IMR-90 (cell line): ENCODE results near the gene CABCOCO1. TPM values are rescaled to one million over a fixed set of nuclear protein-coding genes. Genes with fewer than 3 reads are reported as not detected.
A peak's percentile ranks its signal among the peaks of the same experiment; 100 is the strongest.

ENCODE experiments used
- ATAC-seq: fragments of 200-7000 bp; cut with Tn5 transposase; 2 replicates; pipeline ENCODE4 v1.9.1; 2020; ENCODE audit warnings: low read depth, mild to moderate bottlenecking, moderate library complexity
- BruUV-seq: library from RNA; stranded (reverse); fragments of 400-500 nt; replicated peaks from 2 replicates; lab custom pipeline; 2021; lab: Mats Ljungman, UMichigan
- CTCF ChIA-PET: fragments of 300-600 bp; formaldehyde crosslinking; extraction: SDS; loops from one replicate; lab custom pipeline; 2021; ENCODE audit warnings: antibody characterized with exemption; lab: Yijun Ruan, JAX
- POLR2A ChIA-PET: fragments of 300-600 bp; sonication (Branson Sonifier 250); formaldehyde crosslinking; loops from one replicate; lab custom pipeline; 2022; ENCODE audit warnings: antibody characterized with exemption; ENCODE audit not compliant: unreplicated experiment; lab: Charles Lee
- DNase-seq: peaks from one replicate; pipeline ENCODE4 v3.0.0; 2013
- H2AFZ ChIP-seq: replicated peaks from 2 replicates; pipeline ENCODE3; 2013; ENCODE audit warnings: low read length, mild to moderate bottlenecking; ENCODE audit not compliant: poor library complexity
- H2AK5ac ChIP-seq: 2 replicates; pipeline ENCODE4 v1.6.1; 2013; ENCODE audit warnings: low read depth, low read length, inconsistent platforms
- H2AK9ac ChIP-seq: replicated peaks from 2 replicates; pipeline ENCODE3; 2013; ENCODE audit warnings: mild to moderate bottlenecking, low read depth, low read length, moderate library complexity; ENCODE audit not compliant: poor library complexity
- H2BK120ac ChIP-seq: 2 replicates; pipeline ENCODE4 v1.6.1; 2013; ENCODE audit warnings: low read depth, low read length, inconsistent platforms
- H2BK15ac ChIP-seq: 3 replicates; pipeline ENCODE4 v1.6.1; 2013; ENCODE audit warnings: low read depth, low read length, inconsistent platforms
- H2BK20ac ChIP-seq: 2 replicates; pipeline ENCODE4 v1.6.1; 2013; ENCODE audit warnings: low read depth, mild to moderate bottlenecking, inconsistent platforms, low read length, moderate library complexity
- H2BK5ac ChIP-seq: 2 replicates; pipeline ENCODE4 v1.6.1; 2013; ENCODE audit warnings: mild to moderate bottlenecking, low read depth, low read length, inconsistent platforms; ENCODE audit not compliant: poor library complexity, severe bottlenecking
- H3K14ac ChIP-seq: replicated peaks from 2 replicates; pipeline ENCODE4 v1.6.1; 2013; ENCODE audit warnings: low read depth, low read length, inconsistent platforms
- H3K18ac ChIP-seq: 2 replicates; pipeline ENCODE4 v1.6.1; 2013; ENCODE audit warnings: low read depth, low read length, control low read depth
- H3K23ac ChIP-seq: 2 replicates; pipeline ENCODE4 v1.6.1; 2013; ENCODE audit warnings: low read depth, low read length, inconsistent platforms
- H3K27ac ChIP-seq: 2 replicates; pipeline ENCODE4 v1.5.1; 2013; ENCODE audit warnings: mild to moderate bottlenecking, control low read depth, low read length; ENCODE audit not compliant: insufficient read depth
- H3K27me3 ChIP-seq: 2 replicates; pipeline ENCODE4 v1.6.1; 2013; ENCODE audit warnings: low read length; ENCODE audit not compliant: control insufficient read depth, insufficient read depth
- H3K36me3 ChIP-seq: 2 replicates; pipeline ENCODE4 v1.6.1; 2013; ENCODE audit warnings: low read length, mixed read lengths; ENCODE audit not compliant: control insufficient read depth, insufficient read depth
- H3K4ac ChIP-seq: 2 replicates; pipeline ENCODE4 v1.6.1; 2013; ENCODE audit warnings: low read depth, low read length, inconsistent platforms
- H3K4me1 ChIP-seq: 2 replicates; pipeline ENCODE4 v1.6.1; 2013; ENCODE audit warnings: low read length, mixed read lengths; ENCODE audit not compliant: control insufficient read depth, insufficient read depth
- H3K4me2 ChIP-seq: 2 replicates; pipeline ENCODE4 v1.6.1; 2013; ENCODE audit warnings: low read depth, mild to moderate bottlenecking, control low read depth, low read length, moderate library complexity
- H3K4me3 ChIP-seq: 2 replicates; pipeline ENCODE4 v1.5.1; 2013; ENCODE audit warnings: low read depth, mild to moderate bottlenecking, control low read depth, low read length, moderate library complexity; ENCODE audit not compliant: insufficient read depth
- H3K56ac ChIP-seq: 2 replicates; pipeline ENCODE4 v1.6.1; 2013; ENCODE audit warnings: low read length, inconsistent platforms; ENCODE audit not compliant: insufficient read depth; ENCODE audit errors: extremely low read depth
- H3K79me1 ChIP-seq, 2 experiments: 2 replicates each; pipeline ENCODE4 v1.6.1; 2013; ENCODE audit warnings: low read length in 2 of 2, inconsistent platforms in 1 of 2, low read depth in 1 of 2
- H3K9ac ChIP-seq: 2 replicates; pipeline ENCODE4 v1.6.1; 2013; ENCODE audit warnings: low read depth, low read length, control low read depth
- H3K9me1 ChIP-seq: 2 replicates; pipeline ENCODE4 v1.6.1; 2013; ENCODE audit warnings: low read length, inconsistent platforms; ENCODE audit not compliant: insufficient read depth
- H3K9me3 ChIP-seq: 2 replicates; pipeline ENCODE4 v1.6.1; 2013; ENCODE audit warnings: low read length; ENCODE audit not compliant: control insufficient read depth, insufficient read depth
- H4K20me1 ChIP-seq: 2 replicates; pipeline ENCODE4 v1.6.1; 2013; ENCODE audit warnings: low read length, inconsistent platforms; ENCODE audit not compliant: insufficient read depth
- H4K5ac ChIP-seq: 2 replicates; pipeline ENCODE4 v1.6.1; 2013; ENCODE audit warnings: mild to moderate bottlenecking, low read depth, low read length, control low read depth
- H4K8ac ChIP-seq, 2 experiments: 2 replicates each; pipeline ENCODE4 v1.6.1; 2013; ENCODE audit warnings: low read depth in 2 of 2, low read length in 2 of 2, control low read depth in 1 of 2, inconsistent platforms in 1 of 2
- H4K91ac ChIP-seq: 2 replicates; pipeline ENCODE4 v1.6.1; 2013; ENCODE audit warnings: low read depth, low read length, inconsistent platforms; ENCODE audit not compliant: insufficient read depth
- BHLHE40 ChIP-seq: fragments of 150-350 bp; IDR thresholded peaks from 2 replicates; pipeline ENCODE4 v1.6.1; 2016; ENCODE audit warnings: mild to moderate bottlenecking, low read depth, low read length
- MXI1 ChIP-seq: IDR thresholded peaks from 2 replicates; pipeline ENCODE4 v1.6.1; 2012; ENCODE audit warnings: low read depth, mild to moderate bottlenecking, low read length, moderate library complexity, borderline replicate concordance
- SMC3 ChIP-seq: fragments of 150-350 bp; IDR thresholded peaks from 2 replicates; pipeline ENCODE4 v1.6.1; 2016; ENCODE audit warnings: low read depth, mild to moderate bottlenecking, antibody characterized with exemption, low read length, moderate library complexity
- WGBS, 2 experiments: methylation state at CpG; one replicate each; pipeline versions ENCODE4 v1.1.5 to v1.1.7; 2013; ENCODE audit warnings: missing lambda C conversion rate in 2 of 2; ENCODE audit not compliant: insufficient read length in 1 of 2; ENCODE audit errors: extremely low coverage in 2 of 2; 5-methylcytosine and 5-hydroxymethylcytosine counted together
- dilution Hi-C: fragments of 300-500 bp; cut with HindIII; formaldehyde crosslinking; loops from one replicate; pipeline ENCODE4 v1.14.3; 2018; ENCODE audit warnings: low sequenced_read_pairs; ENCODE audit not compliant: unreplicated experiment
- in situ Hi-C: fragments of 300-500 bp; cut with MboI; formaldehyde crosslinking; loops from 3 replicates; pipeline ENCODE4 v1.14.3; 2019; ENCODE audit warnings: low sequenced_read_pairs, inconsistent platforms, mixed read lengths
- intact Hi-C: fragments of 100-400 bp; cut with micrococcal nuclease; formaldehyde crosslinking; loops from 2 replicates; pipeline ENCODE4 v1.10.0; 2022
- polyA plus RNA-seq, 3 experiments: library from polyadenylated mRNA; depleted of rRNA; stranded (reverse); fragments of >200 nt; gene quantifications; 2 replicates each; pipeline ENCODE4 v1.2.3, GENCODE V29; 2012; ENCODE audit warnings: low replicate concordance in 1 of 3
- total RNA-seq: library from RNA; depleted of rRNA; stranded (reverse); fragments of >200 nt; gene quantifications from 2 replicates; pipeline ENCODE4 v1.2.3, GENCODE V29; 2012
- TF ChIP-seq, protein P1 (sequence below): fragments of 150-350 bp; IDR thresholded peaks from 2 replicates; pipeline ENCODE4 v1.6.1; 2016; ENCODE audit warnings: low read depth, mild to moderate bottlenecking, low read length, moderate library complexity, borderline replicate concordance

Gene CABCOCO1
- total and polyA plus RNA-seq, 2 of the 4 experiments (the other 2 are of a cell fraction): 0.18 to 0.31 TPM

DNA sequence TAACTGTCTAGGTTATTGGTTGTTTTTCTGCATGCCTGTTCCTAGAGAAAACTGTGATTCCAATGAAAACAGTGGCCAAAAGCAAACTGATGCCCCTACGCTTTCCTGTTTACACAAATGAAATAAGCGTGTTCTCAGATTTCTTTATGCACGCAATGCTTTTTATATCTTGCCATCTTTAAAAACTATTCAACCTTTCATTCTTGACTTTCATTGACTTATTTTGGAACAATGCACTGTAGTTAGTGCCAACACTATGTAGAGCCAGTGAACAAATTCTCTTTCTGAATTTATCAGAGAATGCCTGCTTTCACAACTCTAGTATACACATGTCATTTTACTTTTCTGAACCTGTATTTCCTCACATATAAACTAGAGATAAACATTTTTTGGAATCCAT lies 86.6 kb downstream of the CABCOCO1 start:
- ChIA-PET CTCF (interaction anchor here (0.7 to 2.2 kb wide), 2 partner anchors 8 to 80 kb away, joined by 3 to 16 read pairs; no protein-coding TSS in a partner anchor), POLR2A (no interaction called here)
- Histone ChIP-seq H4K91ac (no peak overlapping the region), H3K18ac (no peak overlapping the region), H3K4me1 (peaks cover 10% of the 10 kb centered on the region), H2BK15ac (no peak overlapping the region), H3K9me1 (peaks cover 6% of the 10 kb centered on the region), H3K4me3 (no peak overlapping the region), H3K4me2 (peak overlapping the region; percentile 31; the same call in 1 of the 2 replicates), H2BK20ac (no peak overlapping the region), H3K27me3 (no peaks in the 10 kb centered on the region), H3K27ac (no peak overlapping the region), H3K14ac (no peak overlapping the region), H4K20me1 (no peaks in the 10 kb centered on the region), H3K9ac (no peak overlapping the region), H2BK120ac (no peak overlapping the region), H2AK5ac (no peak overlapping the region), H3K9me3 (no peaks in the 10 kb centered on the region), H4K5ac (no peak overlapping the region), H3K4ac (no peak overlapping the region), H3K23ac (no peak overlapping the region), H2AK9ac (no peak overlapping the region), H4K8ac (no peak overlapping the region), H3K56ac (no peak overlapping the region), H2AFZ (no peak overlapping the region), H3K36me3 (no peaks in the 10 kb centered on the region), H3K79me1 (peaks cover 0 to 7% of the 10 kb centered on the region in 2 experiments; a peak in 1 of 4 replicates), H2BK5ac (no peak overlapping the region)
- intact Hi-C loops (loop anchor here (10.0 kb wide), 1 partner anchor 496 kb away; no protein-coding TSS in a partner anchor), in situ Hi-C loops (no loop called here), dilution Hi-C loops (no loop called here)
- no TSS peak for BruUV-seq
- ATAC-seq: no peak
- TF ChIP-seq SMC3: no peak
- TF ChIP-seq MXI1: no peak
- no peak for TF ChIP-seq BHLHE40
- TF ChIP-seq, protein P1, sequence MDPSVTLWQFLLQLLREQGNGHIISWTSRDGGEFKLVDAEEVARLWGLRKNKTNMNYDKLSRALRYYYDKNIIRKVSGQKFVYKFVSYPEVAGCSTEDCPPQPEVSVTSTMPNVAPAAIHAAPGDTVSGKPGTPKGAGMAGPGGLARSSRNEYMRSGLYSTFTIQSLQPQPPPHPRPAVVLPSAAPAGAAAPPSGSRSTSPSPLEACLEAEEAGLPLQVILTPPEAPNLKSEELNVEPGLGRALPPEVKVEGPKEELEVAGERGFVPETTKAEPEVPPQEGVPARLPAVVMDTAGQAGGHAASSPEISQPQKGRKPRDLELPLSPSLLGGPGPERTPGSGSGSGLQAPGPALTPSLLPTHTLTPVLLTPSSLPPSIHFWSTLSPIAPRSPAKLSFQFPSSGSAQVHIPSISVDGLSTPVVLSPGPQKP: no peak
- no CpG with 5 or more reads among the region's 3 CpGs for WGBS, 2 experiments
- DNase-seq: no peak
